Cardiac fibroblast (primary cell): Measurements from ENCODE around the gene SPATA31E1.

Experiments
- DNase-seq, 2 donors: peaks; one replicate each; pipeline versions ENCODE4 v3.0.0 to v3.0.0-alpha.2; 2010; ENCODE audit warnings: low read depth in 2 of 2
- H3K4me3 ChIP-seq, 2 donors: replicated peaks in 1 of 2; 1 replicate in 1 of 2; 2 replicates in 1 of 2; pipeline ENCODE4 v1.5.1; 2011; ENCODE audit warnings: low read depth in 2 of 2, low read length in 2 of 2, mild to moderate bottlenecking in 2 of 2, moderate library complexity in 1 of 2
- CTCF ChIP-seq: IDR thresholded peaks from one replicate; pipeline ENCODE4 v1.5.1; 2011; ENCODE audit warnings: low read depth, mild to moderate bottlenecking, low read length, inconsistent platforms

SPATA31E1 gene

GRCh38 chr9:87875060-87875459 is 7.6 kb upstream of the SPATA31E1 start:
- TF ChIP-seq CTCF, result no peak
- no peak for DNase-seq

GRCh38 chr9:87875831-87876545 is 6.7 kb upstream of the SPATA31E1 start:
- no peak for DNase-seq
- TF ChIP-seq CTCF, result no peak
- H3K4me3 ChIP-seq, result no peak overlapping the region

More at GRCh38 chr9:87875060-87875459, 7.6 kb upstream of the SPATA31E1 start:
- H3K4me3 ChIP-seq, result no peak overlapping the region

- H3K4me3 ChIP-seq, result no peak overlapping the region
- no peak for DNase-seq
- no peak for TF ChIP-seq CTCF
These were observed 6.0 kb upstream of the SPATA31E1 start for GRCh38 chr9:87876708-87877107.

- no peak overlapping the region for H3K4me3 ChIP-seq
- TF ChIP-seq CTCF, result no peak
- DNase-seq, result peak; percentile 74 to 83
These were observed 3.6 kb upstream of the SPATA31E1 start for GRCh38 chr9:87878989-87879511.

- TF ChIP-seq CTCF, result no peak
- DNase-seq, result peak; percentile 8 to 17
These were observed 2.6 kb upstream of the SPATA31E1 start for GRCh38 chr9:87880116-87880515.

GRCh38 chr9:87880683-87881082 is 2.0 kb upstream of the SPATA31E1 start:
- TF ChIP-seq CTCF, result no peak
- no peak for DNase-seq
- H3K4me3 ChIP-seq, result no peak overlapping the region

More at GRCh38 chr9:87880116-87880515, 2.6 kb upstream of the SPATA31E1 start:
- H3K4me3 ChIP-seq, result no peak overlapping the region
